SKM-1 (cell line): ENCODE data around the gene PYGB.

Source experiments
- DNase-seq: peaks from one replicate; lab custom pipeline; 2025; ENCODE audit not compliant: unreplicated experiment; lab: John Stamatoyannopoulos, UW

The PYGB gene

DNA sequence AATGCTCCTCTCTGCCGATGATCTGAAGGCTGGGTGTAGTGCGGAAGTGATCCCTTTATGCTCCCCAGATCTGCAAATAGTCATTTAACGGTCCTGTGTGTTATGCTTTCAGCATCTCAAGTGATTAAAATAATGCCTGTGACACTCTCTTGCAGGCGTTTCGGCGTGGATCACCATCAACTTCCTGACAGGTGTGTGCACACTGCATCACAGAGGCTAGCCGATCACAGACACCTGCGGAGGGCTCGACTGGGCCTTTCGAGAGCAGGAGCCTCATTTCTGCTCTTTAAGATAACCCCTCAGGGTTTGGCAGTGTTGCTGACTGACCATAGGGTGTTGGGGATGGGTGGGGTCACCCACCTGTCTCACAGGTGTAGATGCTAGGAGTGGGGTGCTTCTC, 32.4 kb upstream of the PYGB start:
- DNase-seq, result no peak

DNA sequence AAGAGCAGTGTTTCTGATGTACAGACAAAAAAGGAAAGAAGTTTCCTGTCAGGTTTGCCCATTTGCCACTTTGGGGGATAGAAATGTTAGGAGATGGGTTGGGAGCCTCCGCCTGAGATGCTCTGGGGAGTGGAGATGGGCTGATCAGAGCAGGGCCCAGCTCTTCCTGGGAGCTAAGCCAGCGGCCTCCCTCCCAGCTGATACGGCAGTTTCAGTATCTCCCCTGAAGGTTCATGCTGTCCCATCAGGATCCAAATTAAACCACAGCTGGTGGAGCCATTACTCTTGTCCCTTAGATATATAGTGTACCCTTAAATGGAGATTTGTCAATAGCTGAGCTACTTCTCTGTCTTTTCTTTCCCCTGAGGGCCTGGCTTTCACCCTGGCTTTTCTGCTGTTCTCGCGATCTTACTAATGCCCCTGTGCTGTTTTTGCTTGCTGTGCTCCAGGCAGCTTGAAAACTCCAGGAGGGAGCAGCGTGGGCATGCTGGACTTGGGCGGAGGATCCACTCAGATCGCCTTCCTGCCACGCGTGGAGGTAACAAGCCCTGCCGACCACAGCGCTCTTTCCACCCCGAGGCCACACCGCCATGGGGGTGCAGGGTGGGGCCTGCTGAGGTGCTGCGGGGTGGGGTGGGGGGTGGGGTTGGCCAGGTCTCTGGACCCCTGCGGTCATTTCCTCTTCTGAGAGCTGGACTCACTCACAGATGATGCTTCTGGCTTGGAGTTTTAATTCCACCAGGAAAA, 31.5 kb upstream of the PYGB start:
- no peak for DNase-seq

DNA sequence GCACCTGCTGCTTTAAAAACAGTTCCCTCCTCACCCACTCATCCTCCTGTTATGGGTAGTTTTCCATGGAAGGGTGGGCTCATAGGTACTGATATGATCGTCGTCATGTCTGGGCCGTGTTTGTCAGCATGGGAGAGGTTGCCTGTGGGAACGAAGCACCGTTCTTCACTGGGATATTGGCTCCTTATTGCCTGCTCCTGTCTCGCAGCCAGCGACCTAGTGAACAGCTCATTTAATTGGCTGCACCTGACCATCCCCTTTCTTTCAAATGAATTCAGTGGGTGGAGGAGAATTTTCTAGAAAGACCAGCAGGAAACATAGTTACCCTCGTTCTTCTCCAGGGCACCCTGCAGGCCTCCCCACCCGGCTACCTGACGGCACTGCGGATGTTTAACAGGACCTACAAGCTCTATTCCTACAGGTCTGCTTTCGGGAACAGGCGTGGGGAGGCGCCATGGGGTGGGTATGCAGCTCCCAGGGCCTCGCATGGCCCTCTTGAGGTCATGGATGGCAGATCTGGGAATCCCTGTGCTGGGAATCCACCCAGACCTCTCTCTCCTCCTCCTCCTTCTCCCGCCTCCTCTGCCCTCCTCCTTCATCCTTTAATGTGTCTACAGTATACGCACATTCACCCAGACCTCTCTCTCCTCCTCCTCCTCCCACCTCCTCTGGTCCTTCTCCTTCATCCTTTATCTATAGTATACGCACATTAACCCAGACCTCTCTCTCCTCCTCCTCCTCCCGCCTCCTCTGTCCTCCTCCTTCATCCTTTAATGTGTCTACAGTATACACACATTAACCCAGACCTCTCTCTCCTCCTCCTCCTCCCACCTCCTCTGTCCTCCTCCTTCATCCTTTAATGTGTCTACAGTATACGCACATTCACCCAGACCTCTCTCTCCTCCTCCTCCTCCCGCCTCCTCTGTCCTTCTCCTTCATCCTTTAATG, 30.4 kb upstream of the PYGB start:
- no peak for DNase-seq

DNA sequence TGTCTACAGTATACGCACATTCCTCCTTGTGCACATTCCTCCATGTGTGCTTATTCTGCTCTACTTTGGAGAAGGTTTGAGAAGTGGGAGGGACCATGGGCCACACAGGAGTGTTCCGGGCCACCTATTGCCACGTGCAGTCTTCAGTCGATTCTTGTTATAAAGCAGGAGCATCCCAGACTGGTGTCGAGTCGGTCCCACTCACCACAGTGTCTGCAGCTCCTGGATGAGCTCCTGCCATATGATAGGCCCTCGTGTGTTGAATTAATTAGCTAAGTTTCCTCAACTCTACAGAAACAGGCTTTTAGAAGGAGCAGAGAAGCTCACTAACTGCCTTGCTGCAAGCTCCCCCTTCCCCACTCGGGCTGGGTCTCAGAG, 29.8 kb upstream of the PYGB start:
- no peak for DNase-seq

DNA sequence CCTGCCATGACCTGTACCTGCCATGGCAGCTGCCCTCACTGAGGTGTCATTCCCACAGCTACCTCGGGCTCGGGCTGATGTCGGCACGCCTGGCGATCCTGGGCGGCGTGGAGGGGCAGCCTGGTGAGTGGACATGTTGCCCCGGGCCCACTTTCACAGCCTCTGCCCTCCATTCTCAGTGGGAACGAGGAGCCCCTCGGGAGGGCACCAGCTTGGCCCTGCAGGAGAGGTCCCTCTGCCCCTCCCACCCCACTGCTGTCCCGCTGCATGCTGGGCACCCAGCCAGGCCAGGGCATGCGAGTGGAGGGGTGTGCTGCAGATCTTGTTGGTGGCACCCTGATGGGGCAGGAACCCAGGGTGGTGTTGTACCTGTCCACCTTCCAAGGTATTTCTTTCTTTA, 29.4 kb upstream of the PYGB start:
- DNase-seq, result no peak

DNA sequence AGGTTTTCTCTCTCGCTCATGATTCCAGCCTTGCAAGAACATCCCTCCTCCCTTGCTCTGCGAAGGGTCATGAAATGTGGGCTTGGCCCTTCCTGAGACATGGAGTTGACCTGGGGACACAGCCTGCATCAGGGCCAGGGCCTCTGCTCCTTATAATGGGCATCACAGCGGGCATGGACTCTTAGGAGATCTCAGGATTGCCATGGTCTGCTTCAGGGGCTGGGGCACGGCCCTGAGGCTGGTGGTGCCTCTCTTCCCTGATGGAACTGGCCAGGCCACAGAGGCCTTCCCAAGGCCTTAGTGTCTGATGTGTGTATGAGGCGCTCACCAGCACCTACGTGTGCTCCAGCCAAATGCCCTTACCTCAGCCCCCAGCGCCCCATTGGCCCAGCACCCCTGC, 28.5 kb upstream of the PYGB start:
- no peak for DNase-seq

DNA sequence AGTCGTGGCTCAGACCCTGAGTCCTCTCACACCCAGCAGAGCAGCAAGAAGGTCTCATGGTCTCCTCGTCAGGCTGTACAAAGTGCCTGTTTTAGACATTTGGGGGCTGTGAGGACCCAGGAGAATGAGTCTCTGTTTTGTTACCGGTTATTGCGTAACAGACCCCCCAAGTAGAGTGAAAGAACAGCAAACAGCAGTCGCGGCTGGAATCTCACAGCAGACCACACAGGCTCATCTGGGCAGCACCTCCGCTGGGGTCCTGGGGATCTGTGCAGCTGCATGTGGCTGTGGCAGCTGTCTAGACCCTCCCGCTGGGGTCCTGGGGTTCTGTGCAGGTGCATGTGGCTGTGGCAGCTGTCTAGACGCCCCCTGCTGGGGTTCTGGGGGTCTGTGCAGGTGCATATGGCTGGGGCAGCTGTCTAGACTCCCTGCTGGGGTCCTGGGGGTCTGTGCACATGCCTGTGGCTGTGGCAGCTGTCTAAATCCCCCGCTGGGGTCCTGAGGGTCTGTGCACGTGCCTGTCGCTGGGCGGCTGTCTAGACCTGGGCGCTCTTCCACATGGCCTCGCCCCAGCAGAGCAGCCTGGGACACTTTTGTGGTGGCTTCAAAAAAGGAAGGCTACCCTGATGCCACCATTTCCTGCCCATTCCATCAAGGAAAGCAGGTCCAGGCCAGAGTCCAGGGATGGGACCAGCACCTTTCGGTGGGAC, 27.7 kb upstream of the PYGB start:
- DNase-seq, result no peak

DNA sequence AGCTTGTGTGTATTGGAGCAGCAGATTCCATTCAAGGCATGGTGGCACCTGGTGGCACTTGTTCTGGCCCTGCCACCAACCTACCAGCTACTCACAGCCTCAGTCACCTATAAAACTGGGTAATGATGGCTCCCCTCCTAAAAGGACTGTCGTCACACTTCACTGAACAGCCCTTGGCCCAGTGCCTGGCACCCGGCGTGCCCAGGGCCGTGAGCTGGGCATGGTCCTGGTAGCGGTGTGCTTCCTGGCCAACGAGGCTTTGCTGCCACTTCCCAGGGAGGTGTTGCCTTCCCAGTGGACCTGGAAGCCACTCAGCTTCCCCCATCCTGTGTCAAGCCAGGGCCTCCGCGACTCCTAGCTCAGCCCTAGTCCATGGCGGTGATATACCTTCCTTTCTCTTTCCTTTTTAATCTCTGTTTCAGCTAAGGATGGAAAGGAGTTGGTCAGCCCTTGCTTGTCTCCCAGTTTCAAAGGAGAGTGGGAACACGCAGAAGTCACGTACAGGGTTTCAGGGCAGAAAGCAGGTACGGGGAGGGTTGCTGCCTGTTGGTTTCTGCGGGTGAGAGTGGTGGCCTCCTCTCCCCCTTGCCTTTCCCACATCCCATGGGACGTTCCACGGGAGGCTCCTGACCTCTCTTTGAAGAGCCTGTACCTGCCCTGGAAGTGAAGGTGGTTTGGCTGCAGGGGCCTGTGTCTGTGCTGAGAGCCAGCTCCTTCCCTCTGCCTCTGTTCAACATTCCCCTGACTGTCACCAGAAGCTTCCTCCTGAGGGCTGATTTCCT, 26.9 kb upstream of the PYGB start:
- DNase-seq, result no peak

DNA sequence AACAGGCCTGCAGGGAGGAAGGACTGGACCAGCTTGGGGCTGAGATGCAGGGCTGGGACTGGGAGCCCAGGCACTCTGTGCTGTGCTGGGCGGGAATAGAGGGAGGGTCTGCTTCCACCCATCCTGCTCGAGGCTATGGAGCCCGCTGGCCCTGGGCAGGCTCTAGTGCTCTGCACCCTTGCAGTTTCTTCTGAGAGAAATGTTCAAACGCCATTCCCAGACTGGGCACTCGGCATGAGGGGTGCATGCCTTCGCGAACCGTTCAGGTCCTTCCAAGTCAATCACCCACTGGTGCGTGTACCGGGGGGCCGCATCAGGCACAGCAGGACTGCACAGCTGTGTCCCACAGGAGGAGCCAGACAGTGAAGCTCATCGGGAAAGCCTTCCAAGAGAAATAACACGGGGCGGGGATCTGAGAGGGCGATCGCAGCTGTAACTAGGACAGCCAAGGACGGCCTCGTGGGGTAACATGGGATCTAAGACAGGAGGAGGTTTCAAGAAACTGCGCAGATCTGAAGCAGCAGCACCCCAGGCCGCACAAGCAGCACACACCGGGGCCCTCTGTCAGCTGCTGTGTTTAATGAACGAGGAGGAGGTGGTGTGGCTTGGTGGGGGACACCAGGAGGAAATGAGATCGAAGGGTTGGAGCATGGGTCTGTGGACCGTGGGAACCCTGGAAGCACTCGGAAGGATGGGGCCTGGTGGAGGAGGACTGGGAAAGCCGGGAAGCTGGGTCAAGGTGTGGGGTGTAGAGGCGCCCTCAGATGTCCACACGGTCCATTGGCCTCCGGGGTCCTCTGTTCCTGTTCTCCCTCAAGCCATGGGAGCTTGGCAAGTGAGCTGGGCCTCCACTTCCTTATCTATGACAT, 26.1 kb upstream of the PYGB start:
- no peak for DNase-seq

DNA sequence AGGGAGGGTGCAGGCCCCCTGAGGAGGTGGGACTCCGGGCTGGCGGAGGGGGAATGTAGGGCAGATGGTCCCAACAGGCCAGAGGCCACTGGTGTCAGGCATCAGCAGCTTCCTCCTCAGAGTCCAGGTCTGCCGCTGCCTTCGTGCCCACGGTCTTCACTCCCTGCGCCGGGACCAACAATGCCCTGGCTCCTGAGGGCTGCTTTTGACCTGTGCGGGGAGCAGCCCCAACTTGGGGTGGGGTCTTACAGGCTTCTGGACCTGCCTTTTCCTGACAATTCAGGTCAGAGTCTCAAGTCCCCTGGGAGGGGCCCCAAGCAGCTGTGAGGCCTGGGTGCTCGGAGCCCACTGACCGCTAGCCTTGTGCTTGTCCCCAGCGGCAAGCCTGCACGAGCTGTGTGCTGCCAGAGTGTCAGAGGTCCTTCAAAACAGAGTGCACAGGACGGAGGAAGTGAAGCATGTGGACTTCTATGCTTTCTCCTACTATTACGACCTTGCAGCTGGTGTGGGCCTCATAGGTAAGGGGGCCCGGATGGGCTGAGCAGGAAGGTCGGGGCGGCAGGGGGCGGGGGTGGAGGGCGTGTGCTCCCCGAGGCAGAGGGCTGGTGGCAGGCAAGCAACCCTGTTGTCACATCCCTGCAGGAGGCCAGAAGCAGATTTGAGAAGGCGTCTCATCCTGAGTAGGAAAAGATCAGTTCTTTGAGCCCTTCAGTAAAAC, 25.3 kb upstream of the PYGB start:
- DNase-seq, result no peak

DNA sequence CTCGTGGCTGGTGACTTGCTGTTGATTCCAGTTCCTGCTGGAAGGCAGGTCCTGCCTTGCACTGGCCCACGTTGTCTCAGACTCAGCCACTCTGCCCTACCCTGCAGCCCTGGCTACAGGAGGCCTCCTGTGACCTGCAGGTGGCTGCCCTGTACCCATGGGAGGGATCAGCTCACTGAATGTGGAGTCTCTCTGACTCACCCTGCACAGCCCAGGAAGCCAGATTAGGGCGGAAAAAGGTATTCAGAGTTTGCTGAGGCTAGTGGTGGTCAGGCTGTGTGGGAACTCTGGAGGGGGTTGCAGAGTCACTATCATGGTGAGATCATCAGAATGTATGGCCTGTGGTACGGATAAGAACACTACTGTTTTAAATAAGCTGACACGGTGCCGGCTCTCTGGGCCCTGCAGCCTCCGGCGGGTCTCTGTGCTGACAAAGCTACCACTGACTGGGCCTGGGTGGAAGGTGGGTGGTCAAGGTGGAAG, 24.7 kb upstream of the PYGB start:
- no peak for DNase-seq

DNA sequence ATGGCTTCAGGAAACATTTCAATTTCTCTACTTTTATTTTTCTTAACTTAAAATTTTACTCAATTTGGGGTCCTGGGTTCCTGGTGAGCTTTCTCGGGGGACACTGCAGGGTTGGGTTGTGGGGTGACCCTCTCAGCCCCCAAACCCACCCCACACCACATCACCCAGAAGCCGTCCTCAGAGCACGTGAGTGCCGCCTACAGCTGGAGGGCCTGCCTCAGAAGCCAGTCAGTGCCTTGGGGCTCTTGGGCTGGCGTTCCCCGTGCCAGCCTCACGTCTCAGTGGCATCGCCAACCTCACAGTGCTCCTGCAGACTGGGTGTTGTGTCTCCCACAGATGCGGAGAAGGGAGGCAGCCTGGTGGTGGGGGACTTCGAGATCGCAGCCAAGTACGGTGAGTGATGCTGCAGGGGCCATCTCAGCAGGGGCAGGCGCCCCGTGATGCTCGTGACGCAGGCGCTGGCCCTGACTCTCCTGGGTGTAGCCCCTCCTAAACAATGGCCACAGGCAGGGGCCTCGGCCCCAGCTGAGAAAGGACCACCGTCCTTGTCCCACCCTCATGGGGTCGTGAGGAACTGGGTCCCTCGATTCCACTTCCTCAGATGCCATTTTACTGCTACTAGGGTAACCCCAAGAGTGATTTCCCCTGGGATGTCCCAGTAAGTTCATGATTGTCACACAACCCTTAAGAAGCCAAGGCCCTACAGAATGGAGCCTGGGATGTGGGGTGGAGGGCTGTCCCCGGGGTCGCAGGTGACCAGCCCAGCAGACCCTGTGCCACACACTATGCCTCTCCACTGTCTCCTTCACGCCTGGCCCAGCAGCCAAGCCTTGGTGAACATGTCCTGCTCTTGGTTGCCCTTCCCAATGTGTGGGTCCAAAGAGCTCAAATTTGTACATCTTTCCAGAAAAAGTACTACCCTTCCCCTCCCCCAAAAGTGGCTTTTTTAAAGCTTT, 23.8 kb upstream of the PYGB start:
- no peak for DNase-seq

DNA sequence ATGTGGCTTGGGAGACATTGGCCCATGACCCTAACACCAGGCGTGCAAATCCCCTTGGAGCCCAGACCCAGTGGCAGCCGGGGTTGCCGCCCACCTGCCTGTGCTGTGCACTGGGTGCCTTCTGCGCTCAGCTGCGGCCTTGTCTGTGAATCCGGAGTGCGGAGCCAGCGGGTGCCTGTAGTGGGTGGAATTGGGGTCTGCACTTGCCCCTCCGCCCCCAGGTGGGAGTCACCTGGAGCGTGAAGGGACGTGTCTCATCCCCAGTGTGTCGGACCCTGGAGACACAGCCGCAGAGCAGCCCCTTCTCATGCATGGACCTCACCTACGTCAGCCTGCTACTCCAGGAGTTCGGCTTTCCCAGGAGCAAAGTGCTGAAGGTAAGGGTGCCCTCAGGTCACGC, 22.9 kb upstream of the PYGB start:
- no peak for DNase-seq

DNA sequence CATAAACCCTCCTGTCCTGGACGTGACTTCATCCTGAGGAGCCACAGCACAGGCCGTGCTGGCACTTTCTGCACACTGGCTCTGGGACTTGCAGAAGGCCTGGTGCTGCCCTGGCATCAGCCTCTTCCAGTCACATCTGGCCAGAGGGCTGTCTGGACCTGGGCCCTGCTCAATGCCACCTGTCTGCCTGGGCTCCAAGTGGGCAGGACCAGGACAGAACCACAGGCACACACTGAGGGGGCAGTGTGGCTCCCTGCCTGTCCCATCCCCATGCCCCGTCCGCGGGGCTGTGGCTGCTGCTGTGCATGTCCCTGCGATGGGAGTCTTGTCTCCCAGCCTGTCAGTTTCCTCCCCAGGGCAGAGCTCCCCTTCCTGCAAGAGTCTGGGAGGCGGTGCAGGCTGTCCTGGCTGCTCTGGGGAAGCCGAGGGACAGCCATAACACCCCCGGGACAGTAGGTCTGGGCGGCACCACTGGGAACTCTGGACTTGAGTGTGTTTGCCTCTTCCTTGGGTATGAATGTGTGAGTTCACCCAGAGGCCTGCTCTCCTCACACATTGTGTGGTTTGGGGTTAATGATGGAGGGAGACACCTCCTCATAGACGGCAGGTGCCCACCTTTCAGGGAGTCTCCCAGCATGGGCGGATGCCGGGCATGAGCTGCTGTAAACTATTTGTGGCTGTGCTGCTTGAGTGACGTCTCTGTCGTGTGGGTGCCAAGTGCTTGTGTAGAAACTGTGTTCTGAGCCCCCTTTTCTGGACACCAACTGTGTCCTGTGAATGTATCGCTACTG, 22.0 kb upstream of the PYGB start:
- no peak for DNase-seq

DNA sequence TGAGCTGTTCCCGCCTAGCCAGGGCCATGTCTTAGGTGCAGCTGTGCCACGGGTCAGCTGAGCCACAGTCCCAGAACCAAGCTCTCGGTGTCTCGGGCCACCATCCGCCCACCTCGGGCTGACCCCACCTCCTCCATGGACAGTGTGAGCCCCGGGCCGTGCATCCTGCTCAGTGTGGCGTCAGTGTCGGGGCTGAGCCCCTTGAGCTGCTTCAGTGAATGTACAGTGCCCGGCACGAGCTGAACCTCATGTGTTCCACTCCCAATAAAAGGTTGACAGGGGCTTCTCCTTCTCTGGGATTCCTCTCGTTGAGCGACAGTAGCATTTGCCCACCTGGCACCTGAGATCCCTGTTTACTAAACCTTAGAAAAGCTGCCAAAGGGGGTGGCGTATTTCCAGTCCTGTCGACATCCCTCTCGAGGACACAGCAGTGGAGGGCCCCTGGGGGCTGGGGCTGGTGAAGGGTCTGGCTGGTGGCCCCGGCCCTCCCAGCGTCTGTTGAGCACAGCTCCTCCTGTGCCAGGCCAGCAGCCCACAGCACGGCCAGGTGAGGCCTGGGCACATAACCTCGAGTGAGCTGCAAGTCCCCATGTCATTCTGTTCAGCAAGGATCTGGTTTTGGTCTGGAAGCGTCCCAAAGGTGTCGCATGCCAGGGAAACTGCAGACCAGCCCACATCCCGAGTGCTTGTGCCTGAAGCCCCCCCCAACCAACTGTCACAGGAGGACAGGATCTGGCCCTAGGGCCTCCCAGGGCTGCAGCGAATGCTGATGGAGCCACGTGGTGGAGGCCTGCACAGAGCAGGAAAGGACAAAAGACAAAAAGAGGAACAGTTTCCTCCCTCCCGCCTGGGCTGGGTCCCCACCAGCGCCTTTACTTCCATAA, 21.2 kb upstream of the PYGB start:
- DNase-seq, result no peak

DNA sequence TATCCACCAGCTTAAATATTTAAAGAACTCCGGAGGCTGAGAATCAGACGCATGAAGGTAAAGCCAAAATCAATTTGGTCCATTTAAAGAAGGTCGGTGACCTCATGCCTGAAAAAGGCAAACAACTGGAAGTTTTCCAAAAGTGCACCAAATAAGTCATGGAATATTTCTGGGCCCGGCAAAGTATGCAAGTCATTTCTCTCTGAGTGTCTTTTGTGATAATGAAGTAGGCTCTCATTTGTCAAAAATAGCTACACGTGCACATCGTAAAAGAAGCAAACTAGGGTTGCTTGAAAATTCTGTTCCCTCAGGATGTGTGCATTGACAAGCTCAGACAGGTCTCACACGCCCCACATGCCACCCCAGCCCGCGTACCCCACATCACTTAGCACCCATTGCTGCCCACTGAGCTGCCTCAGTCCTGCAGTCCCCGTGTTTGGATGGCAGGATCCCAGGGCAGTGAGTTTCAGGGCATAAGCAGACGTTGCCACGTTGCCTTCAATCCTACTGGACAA, 20.5 kb upstream of the PYGB start:
- no peak for DNase-seq
